MG63 (cell line): ENCODE data around the gene GTF2A2. TPM values are rescaled to one million over a fixed set of nuclear protein-coding genes. Genes with fewer than 3 reads are reported as not detected.
"Not testable (repeated sequence)": the region's sequence is repeated elsewhere in the genome, so short reads cannot be mapped to it uniquely, and the experiment has no call there.

ENCODE experiments used
- DNase-seq: peaks from one replicate; pipeline ENCODE4 v3.0.0-alpha.2; 2020
- H3K27me3 ChIP-seq: fragments of 250-450 bp; sonication (Bioruptor Pico); 2 replicates; pipeline ENCODE4 v1.5.1; 2020; ENCODE audit warnings: mild to moderate bottlenecking, moderate library complexity
- H3K36me3 ChIP-seq: fragments of 250-450 bp; sonication (Bioruptor Pico); 2 replicates; pipeline ENCODE4 v1.5.1; 2020; ENCODE audit warnings: mild to moderate bottlenecking, moderate library complexity
- H3K4me3 ChIP-seq: fragments of 250-450 bp; sonication (Bioruptor Pico); 2 replicates; pipeline ENCODE4 v1.5.1; 2020; ENCODE audit warnings: mild to moderate bottlenecking, moderate library complexity
- H3K9me3 ChIP-seq: fragments of 250-450 bp; sonication (Bioruptor Pico); 2 replicates; pipeline ENCODE4 v1.5.1; 2020; ENCODE audit warnings: mild to moderate bottlenecking, moderate library complexity
- total RNA-seq: library from RNA; depleted of rRNA; stranded (reverse); fragments of >200 nt; shearing (Covaris generic); gene quantifications from 2 replicates; pipeline ENCODE4 v1.2.3, GENCODE V29; 2014; ENCODE audit warnings: low replicate concordance; rRNA removed

Gene GTF2A2, protein sequence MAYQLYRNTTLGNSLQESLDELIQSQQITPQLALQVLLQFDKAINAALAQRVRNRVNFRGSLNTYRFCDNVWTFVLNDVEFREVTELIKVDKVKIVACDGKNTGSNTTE
- 55.3 and 149 TPM in 2 replicates for total RNA-seq

- peak within 1 kb of the TSS; percentile 94 for H3K4me3 ChIP-seq
- H3K36me3 ChIP-seq: peaks cover 55% of the 10 kb centered on the region
- peak; percentile 97 for DNase-seq
- no peaks in the 10 kb centered on the region; the same call in 1 of the 2 replicates for H3K9me3 ChIP-seq
- H3K27me3 ChIP-seq: no peaks in the 10 kb centered on the region
Observed at GRCh38 chr15:59656897-59657634, at the start of gene GTF2A2. Gene GTF2A2, minus strand, starts transcription at chr15:59657515. Its CDS starts 5,238 bp downstream, at chr15:59652277.

- H3K27me3 ChIP-seq: no peaks in the 10 kb centered on the region
- no peak overlapping the region for H3K4me3 ChIP-seq
- DNase-seq: peak; percentile 95
- no peaks in the 10 kb centered on the region for H3K36me3 ChIP-seq
- peaks cover 5% of the 10 kb centered on the region; the same call in 1 of the 2 replicates for H3K9me3 ChIP-seq
Observed at GRCh38 chr15:59703979-59704796, 46.9 kb upstream of the GTF2A2 start.

DNA sequence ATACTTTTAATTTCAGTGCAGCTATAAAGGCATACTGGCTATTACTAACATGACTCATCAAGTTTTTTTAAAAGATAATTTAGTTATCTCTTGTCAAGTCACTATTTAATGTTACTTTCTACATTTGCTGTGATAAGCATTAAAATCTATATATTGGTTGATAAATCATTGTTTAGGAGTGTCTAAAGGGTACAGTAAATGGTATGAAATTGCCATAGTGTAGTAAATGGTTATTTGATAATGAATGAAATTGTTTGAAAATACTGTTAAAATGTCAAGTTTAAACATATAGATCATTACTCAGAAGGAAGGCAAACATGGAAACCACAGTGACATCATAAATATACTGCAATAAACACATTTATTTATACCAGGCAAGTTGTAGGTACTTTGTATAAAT, 45.0 kb upstream of the GTF2A2 start:
- no peaks in the 10 kb centered on the region for H3K36me3 ChIP-seq
- H3K9me3 ChIP-seq: peaks cover under 1% of the 10 kb centered on the region; the same call in 1 of the 2 replicates
- H3K4me3 ChIP-seq: no peak overlapping the region
- no peaks in the 10 kb centered on the region for H3K27me3 ChIP-seq
- no peak for DNase-seq

- peak; percentile 56 for DNase-seq
- H3K9me3 ChIP-seq: no peaks in the 10 kb centered on the region
- no peaks in the 10 kb centered on the region for H3K36me3 ChIP-seq
- no peaks in the 10 kb centered on the region for H3K27me3 ChIP-seq
- H3K4me3 ChIP-seq: no peak overlapping the region
Observed at GRCh38 chr15:59701880-59702279, 44.6 kb upstream of the GTF2A2 start.

- H3K9me3 ChIP-seq: no peaks in the 10 kb centered on the region
- H3K4me3 ChIP-seq: no peak overlapping the region
- no peaks in the 10 kb centered on the region for H3K36me3 ChIP-seq
- no peaks in the 10 kb centered on the region for H3K27me3 ChIP-seq
- DNase-seq: no peak
Observed at GRCh38 chr15:59699810-59700431, 42.6 kb upstream of the GTF2A2 start.

DNA sequence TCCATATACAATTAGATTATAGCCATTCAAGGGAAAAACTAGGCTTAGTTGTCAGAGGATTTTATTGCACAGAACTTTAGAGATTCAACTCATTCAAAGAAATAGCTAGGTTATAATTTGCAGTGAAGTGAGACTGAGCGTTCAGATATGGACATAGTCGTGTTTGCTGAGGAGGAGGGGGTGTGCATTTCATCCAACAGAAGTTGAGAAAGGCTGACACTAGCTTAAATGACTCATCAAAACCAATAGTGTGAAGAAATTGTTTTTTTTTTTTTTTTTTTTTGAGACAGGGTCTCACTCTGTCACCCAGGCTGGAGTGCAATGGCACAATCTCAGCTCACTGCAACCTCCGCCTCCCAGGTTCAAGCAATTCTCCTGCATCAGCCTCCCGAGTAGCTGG, 40.8 kb upstream of the GTF2A2 start:
- H3K27me3 ChIP-seq, H3K36me3 ChIP-seq, H3K4me3 ChIP-seq, DNase-seq, H3K9me3 ChIP-seq: not testable (repeated sequence)

DNA sequence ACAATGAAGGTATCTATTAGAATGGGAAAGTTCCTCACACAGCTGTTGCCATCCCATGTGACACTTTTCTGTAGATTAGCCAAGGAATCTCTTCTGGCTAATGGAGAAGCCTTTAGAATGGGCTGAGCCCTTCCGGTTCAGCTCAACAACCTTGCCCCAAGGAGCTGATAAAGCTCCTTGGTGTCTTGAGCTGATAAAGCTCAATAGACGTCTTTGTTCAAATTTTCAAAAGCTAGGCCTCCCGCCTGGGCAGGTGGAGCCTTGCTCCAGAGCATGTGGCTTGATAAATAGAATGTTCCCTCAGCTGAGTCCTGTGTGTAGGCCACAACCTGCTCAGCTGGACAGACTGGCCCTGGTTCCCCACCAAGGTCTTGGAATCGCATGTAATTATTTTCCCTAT, 39.0 kb upstream of the GTF2A2 start:
- no peaks in the 10 kb centered on the region for H3K9me3 ChIP-seq
- no peak for DNase-seq
- H3K36me3 ChIP-seq: no peaks in the 10 kb centered on the region
- no peaks in the 10 kb centered on the region for H3K27me3 ChIP-seq
- no peak overlapping the region for H3K4me3 ChIP-seq

DNA sequence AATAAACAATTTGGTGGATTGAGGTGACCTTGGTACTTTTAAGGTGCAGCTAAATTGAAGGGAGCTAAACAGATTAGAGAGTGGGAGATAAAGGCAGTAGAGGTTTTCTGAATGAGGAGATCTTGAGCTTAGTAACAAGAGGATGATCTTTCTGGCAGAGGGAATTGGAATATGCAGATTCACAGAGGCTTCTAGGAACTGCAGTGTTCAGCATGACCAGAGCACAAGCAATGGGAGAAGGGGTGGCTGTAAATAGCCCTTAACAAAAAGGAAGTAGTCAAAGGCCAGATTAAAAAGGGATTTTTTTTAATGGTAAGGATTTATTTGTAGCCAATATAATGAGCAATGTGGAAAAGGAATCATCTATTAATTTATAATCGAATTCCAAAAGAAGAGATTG, 37.5 kb upstream of the GTF2A2 start:
- Histone ChIP-seq H3K4me3 (no peak overlapping the region), H3K9me3 (no peaks in the 10 kb centered on the region), H3K27me3 (no peaks in the 10 kb centered on the region), H3K36me3 (no peaks in the 10 kb centered on the region)
- no peak for DNase-seq

GRCh38 chr15:59691194-59691805, 34.0 kb upstream of the GTF2A2 start:
- no peaks in the 10 kb centered on the region for H3K27me3 ChIP-seq
- DNase-seq: peak; percentile 14
- peaks cover 11% of the 10 kb centered on the region for H3K36me3 ChIP-seq
- H3K4me3 ChIP-seq: no peak overlapping the region
- H3K9me3 ChIP-seq: no peaks in the 10 kb centered on the region

DNA sequence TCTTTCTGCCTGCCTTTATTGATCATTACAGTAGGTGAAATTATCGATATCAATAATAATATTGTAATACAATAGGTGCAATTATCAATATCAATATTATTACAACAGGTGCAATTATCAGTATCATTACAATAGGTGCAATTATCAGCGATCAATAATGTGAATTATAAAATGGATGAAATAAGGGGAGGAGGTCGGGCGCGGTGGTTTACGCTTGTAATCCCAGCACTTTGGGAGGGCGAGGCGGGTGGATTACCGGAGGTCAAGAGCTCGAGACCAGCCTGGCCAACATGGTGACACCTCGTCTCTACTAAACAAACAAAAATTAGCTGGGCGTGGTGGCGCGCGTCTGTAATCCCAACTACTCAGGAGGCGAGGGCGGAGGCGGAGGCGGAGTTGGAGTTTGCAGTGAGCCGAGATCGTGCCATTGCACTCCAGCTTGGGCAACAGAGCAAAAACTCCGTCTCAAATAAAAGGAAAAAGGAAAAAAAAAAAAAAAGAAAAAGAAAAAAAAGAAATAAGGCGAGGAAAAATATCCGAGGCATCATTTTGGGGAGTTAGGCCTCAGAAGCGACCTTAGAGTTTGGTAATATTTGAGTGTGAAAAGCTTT, 32.4 kb upstream of the GTF2A2 start:
- peak; percentile 70 for DNase-seq
- H3K27me3 ChIP-seq: no peaks in the 10 kb centered on the region
- H3K36me3 ChIP-seq: peaks cover 24% of the 10 kb centered on the region
- no peaks in the 10 kb centered on the region for H3K9me3 ChIP-seq
- H3K4me3 ChIP-seq: peak overlapping the region; percentile 90

DNA sequence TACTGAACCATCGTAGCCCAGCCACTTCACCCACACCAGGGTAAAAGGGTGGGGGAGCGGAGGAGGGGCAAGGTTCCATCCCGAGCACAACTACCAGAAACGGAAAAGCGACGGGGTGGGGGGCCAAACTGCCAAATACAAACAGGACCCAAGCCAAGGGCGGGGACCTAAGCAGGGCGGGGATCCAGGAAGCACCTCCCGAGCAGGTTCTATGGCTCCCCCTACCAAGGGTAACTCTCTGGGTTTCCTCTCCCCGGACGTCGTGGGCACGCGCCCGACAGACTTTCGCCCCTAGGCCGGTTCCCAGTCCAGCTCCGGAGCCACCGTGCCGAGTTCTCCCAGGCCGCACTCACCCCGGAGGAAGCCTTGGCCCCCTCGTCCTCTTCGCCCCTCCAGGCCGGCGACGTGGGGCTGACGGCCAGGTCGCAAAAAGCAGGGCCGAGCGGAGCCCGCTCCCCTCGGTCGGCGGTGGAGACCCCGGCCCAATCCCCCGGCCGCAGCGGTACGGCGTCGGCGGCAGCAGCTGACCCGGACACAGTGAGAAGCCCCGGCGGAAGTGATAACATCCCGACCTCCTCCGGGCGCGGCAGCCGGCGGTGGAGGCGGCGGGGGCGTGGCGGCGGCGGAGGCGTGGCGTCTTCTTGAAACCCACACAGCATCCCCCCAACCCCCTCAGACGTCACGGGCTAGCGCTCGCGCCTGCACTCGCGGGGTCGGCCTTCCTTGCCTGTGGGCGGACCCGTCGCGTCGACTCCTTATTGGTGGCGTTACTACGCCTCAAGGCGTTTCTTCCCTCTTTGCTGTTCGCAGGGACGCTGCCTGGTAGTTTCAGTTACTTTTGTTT, 31.7 kb upstream of the GTF2A2 start, which contains the start of gene BNIP2:
Gene BNIP2 (minus strand): TSS at position 539 of the 844 bp plus-strand sequence. CDS start 6,863 bp downstream, outside the sequence.
- Histone ChIP-seq H3K36me3 (peaks cover 30% of the 10 kb centered on the region), H3K9me3 (no peaks in the 10 kb centered on the region), H3K4me3 (peak within 1 kb of the TSS; percentile 90), H3K27me3 (no peaks in the 10 kb centered on the region)
- peak; percentile 99 for DNase-seq

DNA sequence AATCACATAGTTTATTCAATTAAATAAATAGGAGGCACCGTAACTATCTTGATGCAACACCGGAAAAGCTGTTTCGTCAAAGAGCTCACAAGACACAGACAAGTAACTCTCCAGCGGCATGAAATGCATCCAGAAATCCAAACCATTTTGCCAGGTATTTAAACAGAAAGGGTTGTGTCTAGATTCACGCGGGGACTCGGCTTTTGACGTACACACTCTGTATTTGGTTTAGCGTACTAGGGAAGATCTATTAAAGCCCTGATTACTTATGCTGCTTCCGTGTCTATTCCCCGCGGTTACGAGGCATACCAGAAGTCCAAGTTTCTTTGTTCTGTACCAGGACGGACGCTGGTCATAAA, 31.1 kb upstream of the GTF2A2 start:
- Histone ChIP-seq H3K36me3 (peaks cover 34% of the 10 kb centered on the region), H3K4me3 (peak overlapping the region; percentile 90), H3K9me3 (no peaks in the 10 kb centered on the region), H3K27me3 (no peaks in the 10 kb centered on the region)
- DNase-seq: no peak

GRCh38 chr15:59687836-59688235, 30.5 kb upstream of the GTF2A2 start:
- Histone ChIP-seq H3K4me3 (peak overlapping the region; percentile 90), H3K27me3 (no peaks in the 10 kb centered on the region), H3K36me3 (peaks cover 34% of the 10 kb centered on the region), H3K9me3 (no peaks in the 10 kb centered on the region)
- DNase-seq: no peak

GRCh38 chr15:59686389-59686788, 29.1 kb upstream of the GTF2A2 start:
- Histone ChIP-seq H3K27me3 (no peaks in the 10 kb centered on the region), H3K36me3 (peaks cover 45% of the 10 kb centered on the region), H3K4me3 (no peak overlapping the region), H3K9me3 (no peaks in the 10 kb centered on the region)
- DNase-seq: no peak

GRCh38 chr15:59685737-59686297, 28.5 kb upstream of the GTF2A2 start:
- Histone ChIP-seq H3K4me3 (no peak overlapping the region), H3K27me3 (no peaks in the 10 kb centered on the region), H3K9me3 (no peaks in the 10 kb centered on the region), H3K36me3 (peaks cover 50% of the 10 kb centered on the region)
- no peak for DNase-seq
